PFSK-1 (cell line): ENCODE results near the gene GGT6.

Experiments used
- FOXP2 ChIP-seq: optimal IDR thresholded peaks from 2 replicates; pipeline ENCODE3; 2011; ENCODE audit warnings: borderline replicate concordance, control low read depth, inconsistent platforms; ENCODE audit not compliant: insufficient read depth; ENCODE audit errors: extremely low read length, extremely low read depth
- POLR2AphosphoS5 ChIP-seq: IDR thresholded peaks from 2 replicates; pipeline ENCODE4 v1.6.1; 2012; ENCODE audit warnings: low read depth, mild to moderate bottlenecking, control low read depth, low read length, moderate library complexity
- REST ChIP-seq, 2 experiments: IDR thresholded peaks; 2 replicates each; pipeline versions ENCODE4 v1.6.1 to v1.8.0; 2011 to 2012; ENCODE audit warnings: low read depth in 2 of 2, low read length in 2 of 2, control low read depth in 1 of 2, inconsistent platforms in 1 of 2, mild to moderate bottlenecking in 1 of 2, moderate library complexity in 1 of 2; ENCODE audit not compliant: insufficient read depth in 1 of 2
- SIN3A ChIP-seq: IDR thresholded peaks from 2 replicates; pipeline ENCODE4 v1.6.1; 2012; ENCODE audit warnings: mild to moderate bottlenecking, low read length, moderate library complexity, borderline replicate concordance; ENCODE audit not compliant: insufficient read depth
- TAF1 ChIP-seq: IDR thresholded peaks from 2 replicates; pipeline ENCODE4 v1.6.1; 2012; ENCODE audit warnings: low read length, control low read depth, borderline replicate concordance; ENCODE audit not compliant: insufficient read depth

Gene GGT6

DNA sequence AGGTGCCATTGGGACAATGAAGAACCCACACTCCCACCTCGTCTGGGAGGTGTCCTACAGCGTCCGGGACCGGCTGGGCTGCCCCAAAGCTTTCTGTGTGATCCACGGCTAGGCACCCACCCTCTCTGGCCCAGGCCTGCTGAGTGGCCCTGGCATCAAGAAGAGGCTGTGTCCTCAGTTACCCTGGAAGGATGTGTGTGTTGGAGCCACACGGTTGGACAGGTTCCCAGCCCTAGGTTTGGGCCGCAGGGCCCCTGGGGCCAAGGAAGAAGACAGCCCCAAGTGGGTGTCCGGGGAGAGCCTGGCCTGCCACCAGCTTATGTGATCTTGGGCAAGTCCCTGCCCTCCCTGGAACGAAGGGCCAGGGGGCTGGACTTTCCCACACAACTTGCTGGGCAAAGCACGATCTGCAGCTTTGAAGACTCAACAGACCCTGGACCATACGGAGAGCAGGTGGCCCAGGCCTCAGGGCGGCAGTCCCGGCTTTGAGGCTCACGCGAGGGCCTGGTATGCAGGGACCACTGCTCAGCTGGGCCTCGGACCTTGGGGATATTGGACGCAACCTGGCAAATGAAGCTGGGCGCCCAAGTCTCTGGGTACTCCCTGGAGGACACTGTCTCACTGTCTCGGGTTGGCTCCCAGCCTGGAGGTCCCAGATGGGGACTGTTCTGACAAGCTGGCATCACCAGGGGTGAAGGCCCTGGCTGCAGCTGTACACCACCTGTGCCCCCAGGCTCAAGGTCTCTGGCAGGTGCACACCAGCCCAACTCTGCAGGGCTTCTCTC lies 22.7 kb downstream of the GGT6 start:
- TF ChIP-seq FOXP2 (no peak), POLR2AphosphoS5 (no peak; the same call in 1 of the 2 replicates), REST (IDR thresholded peaks at IDR 0.05; ENCODE audit: insufficient read depth in 1 of 2, low read depth in 2 of 2, low read length in 2 of 2) (no peak), SIN3A (no peak), TAF1 (no peak)

DNA sequence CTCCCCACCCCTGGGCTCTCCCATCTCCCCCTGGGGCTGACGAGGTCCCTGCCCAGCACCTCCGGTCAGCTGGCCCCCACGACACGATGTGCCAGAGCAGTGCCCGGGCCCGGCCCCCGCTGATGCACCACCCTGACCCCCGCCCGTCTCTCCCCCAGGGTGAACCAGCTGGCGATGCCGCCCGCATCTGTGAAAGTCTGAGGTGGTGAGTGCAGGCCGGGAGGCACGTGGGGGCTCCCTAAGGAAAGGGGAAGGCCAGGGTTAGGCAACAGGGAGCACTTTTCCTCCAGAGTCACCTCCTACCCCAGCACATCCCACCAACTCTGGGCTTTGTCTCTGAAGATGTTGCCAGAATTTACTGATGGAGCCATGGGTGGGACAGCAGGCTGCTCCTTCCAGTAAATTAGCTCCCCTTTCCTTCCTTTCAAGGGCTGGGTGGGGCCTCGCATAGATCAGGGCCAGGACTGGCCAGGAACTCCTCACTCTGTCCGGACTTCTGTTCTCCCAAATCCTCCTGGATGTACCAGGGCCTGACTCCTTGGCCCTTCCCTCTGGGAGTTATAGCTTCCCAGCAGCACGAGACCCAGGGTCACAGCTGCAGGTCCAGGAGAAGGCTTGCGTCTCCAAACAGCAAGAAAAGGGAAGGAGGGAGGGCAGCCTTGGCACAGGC lies 23.5 kb downstream of the GGT6 start:
- no peak for TF ChIP-seq TAF1
- TF ChIP-seq FOXP2, result no peak
- TF ChIP-seq SIN3A, result no peak
- no peak for TF ChIP-seq REST (IDR thresholded peaks at IDR 0.05; ENCODE audit: insufficient read depth in 1 of 2, low read depth in 2 of 2, low read length in 2 of 2)
- no peak; the same call in 1 of the 2 replicates for TF ChIP-seq POLR2AphosphoS5

- TF ChIP-seq POLR2AphosphoS5 (peak; percentile 52), REST (IDR thresholded peaks at IDR 0.05; ENCODE audit: insufficient read depth in 1 of 2, low read depth in 2 of 2, low read length in 2 of 2) (no peak)
These were observed 24.1 kb downstream of the GGT6 start for GRCh38 chr17:4536259-4536741.

DNA sequence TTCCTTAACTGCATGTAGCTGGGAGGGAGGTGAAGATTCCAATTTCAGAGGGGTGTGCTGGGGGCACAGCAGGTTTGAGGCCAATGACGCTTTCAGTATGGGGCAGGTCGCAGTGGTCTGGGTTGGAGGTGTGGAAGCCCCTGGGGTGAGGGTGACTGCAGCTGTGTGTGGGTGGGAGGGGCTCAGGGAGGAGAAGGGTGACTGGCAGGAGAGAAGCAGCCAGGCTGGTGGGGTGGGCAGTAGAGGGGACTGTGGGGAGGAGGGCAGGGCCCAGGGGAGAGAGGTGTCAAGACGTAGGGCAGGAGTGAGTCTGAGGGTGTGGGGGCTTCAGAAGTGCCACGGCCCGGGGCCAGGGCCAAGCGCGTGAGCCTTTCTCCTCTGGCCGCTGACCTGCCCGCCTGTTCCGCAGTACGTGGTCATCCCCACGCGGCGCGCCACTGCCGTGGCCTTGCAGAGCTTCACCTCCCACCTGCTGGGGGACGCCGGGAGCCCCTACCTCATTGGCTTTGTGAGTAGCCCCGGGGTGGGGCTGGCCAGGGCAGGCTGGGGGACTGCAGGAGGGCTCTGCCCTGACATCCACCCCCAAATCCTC lies 24.6 kb downstream of the GGT6 start:
- TF ChIP-seq POLR2AphosphoS5 (peak; percentile 2; the same call in 1 of the 2 replicates), SIN3A (no peak)

DNA sequence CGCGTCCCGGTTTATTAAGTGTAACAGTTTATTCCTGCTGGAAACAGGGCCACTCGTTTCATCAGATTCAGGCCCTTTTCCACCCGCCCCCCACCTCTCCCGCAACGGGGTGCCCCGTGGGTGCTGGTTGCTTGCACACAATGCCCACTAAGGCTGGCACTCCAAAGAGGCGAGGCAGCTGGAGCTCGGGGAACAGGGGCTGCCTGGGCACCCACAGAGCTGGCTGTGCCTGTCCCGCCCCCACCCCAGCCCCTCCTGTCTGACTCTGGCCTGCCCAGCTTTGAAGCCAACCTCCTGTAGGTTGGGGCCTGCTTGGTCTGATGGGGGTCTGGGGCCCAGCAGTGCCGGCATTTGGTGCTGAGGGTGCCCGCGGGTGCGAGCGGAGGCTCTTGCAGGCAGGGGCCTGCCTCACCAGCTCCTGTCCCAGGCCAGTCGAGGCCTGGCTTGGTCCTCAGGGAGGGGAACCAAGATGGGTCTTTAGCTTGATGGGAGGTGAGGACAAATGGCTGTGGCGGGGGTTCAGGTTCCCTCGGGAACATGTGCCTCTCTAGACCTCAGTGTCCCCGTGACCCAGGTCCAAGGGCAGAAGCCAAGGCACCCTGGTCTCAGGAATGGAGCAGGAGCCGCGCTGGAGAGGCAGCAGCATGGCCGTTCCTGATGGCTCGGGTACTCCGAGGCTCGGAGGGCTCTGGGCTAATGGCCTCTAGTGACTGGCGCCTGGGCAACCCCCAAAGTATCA lies 25.3 kb downstream of the GGT6 start:
- TF ChIP-seq SIN3A (no peak), FOXP2 (no peak), POLR2AphosphoS5 (no peak; the same call in 1 of the 2 replicates), REST (IDR thresholded peaks at IDR 0.05; ENCODE audit: insufficient read depth in 1 of 2, low read depth in 2 of 2, low read length in 2 of 2) (no peak), TAF1 (no peak)
